Breast epithelium (tissue), 4 donors: ENCODE measurements around the gene SNX25. TPM values are rescaled to one million over a fixed set of nuclear protein-coding genes. Genes with fewer than 3 reads are reported as not detected.

Source experiments
- DNase-seq, 2 donors: peaks; one replicate each; pipeline ENCODE4 v3.0.0-alpha.2; 2019; ENCODE audit warnings: low spot score in 2 of 2
- H3K27ac ChIP-seq, 2 donors: fragments of 200-600 bp; sonication (generic) in 1 of 2; one replicate each; pipeline ENCODE4 v1.5.1; 2016 to 2019; ENCODE audit warnings: mild to moderate bottlenecking in 1 of 2
- H3K27me3 ChIP-seq, 2 donors: fragments of 200-600 bp; sonication (generic) in 1 of 2; one replicate each; pipeline versions ENCODE4 v1.5.1 to v1.6.0; 2017 to 2019; ENCODE audit warnings: control low read depth in 1 of 2, mild to moderate bottlenecking in 1 of 2
- H3K36me3 ChIP-seq: fragments of 200-600 bp; one replicate; pipeline ENCODE4 v1.5.1; 2019
- H3K4me1 ChIP-seq, 2 donors: fragments of 200-600 bp; sonication (generic); one replicate each; pipeline ENCODE4 v1.5.1; 2016 to 2019; ENCODE audit warnings: control low read depth in 1 of 2
- H3K4me3 ChIP-seq, 3 donors: fragments of 200-600 bp; sonication (generic); 1 replicate in 2 of 3; 2 replicates in 1 of 3; pipeline ENCODE4 v1.5.1; 2016 to 2019; ENCODE audit warnings: mild to moderate bottlenecking in 3 of 3, moderate library complexity in 2 of 3
- H3K9me3 ChIP-seq, 2 donors: fragments of 200-600 bp; sonication (generic) in 1 of 2; one replicate each; pipeline ENCODE4 v1.5.1; 2016 to 2019; ENCODE audit warnings: control low read depth in 1 of 2
- POLR2A ChIP-seq: fragments of 450-650 bp; IDR thresholded peaks from one replicate; pipeline ENCODE4 v1.6.1; 2016; ENCODE audit warnings: antibody characterized with exemption, mild to moderate bottlenecking, moderate library complexity
- POLR2AphosphoS5 ChIP-seq, 3 donors: sonication (generic); formaldehyde crosslinking; IDR thresholded peaks; one replicate each; pipeline ENCODE4 v1.6.1; 2017; ENCODE audit warnings: antibody characterized with exemption in 3 of 3
- intact Hi-C: fragments of 100-400 bp; cut with DNase I; formaldehyde crosslinking; loops from one replicate; pipeline ENCODE4 v1.15.1; 2023; ENCODE audit warnings: low total_unique reads
- total RNA-seq, 3 donors: library from RNA; depleted of rRNA; stranded (reverse); fragments of >200 nt; gene quantifications; one replicate each; pipeline ENCODE4 v1.1.0, GENCODE V29; 2016
- TF ChIP-seq, protein P1 (sequence below), 3 donors: fragments of 450-650 bp; IDR thresholded peaks; one replicate each; pipeline ENCODE4 v1.5.1; 2016 to 2017; ENCODE audit warnings: antibody characterized with exemption in 3 of 3, mild to moderate bottlenecking in 3 of 3, moderate library complexity in 3 of 3

The SNX25 gene
- total RNA-seq, 3 donors from 2014 or later: 16.8 to 30.1 (median 29.8) TPM

DNA sequence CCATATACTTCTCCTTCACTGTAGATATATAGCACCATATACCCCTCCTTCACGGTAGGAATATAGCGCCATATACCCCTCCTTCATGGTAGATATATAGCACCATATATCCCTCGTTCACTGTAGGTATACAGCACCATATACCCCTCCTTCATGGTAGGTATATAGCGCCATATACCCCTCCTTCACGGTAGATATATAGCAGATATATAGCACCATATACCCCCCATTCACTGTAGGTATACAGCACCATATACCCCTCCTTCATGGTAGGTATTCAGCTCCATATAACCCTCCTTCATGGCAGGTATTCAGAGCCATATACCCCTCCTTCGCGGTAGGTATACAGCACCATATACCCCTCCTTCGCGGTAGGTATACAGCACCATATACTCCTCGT is 12.5 kb downstream of the SNX25 start:
- Histone ChIP-seq H3K9me3 (no peaks in the 10 kb centered on the region), H3K4me3 (no peak overlapping the region), H3K36me3 (no peaks in the 10 kb centered on the region), H3K27ac (no peak overlapping the region), H3K27me3 (no peaks in the 10 kb centered on the region), H3K4me1 (peaks cover 0 to 4% of the 10 kb centered on the region in 2 donors)
- DNase-seq: no peak
- TF ChIP-seq POLR2A: no peak
- no peak for TF ChIP-seq POLR2AphosphoS5 (IDR thresholded peaks at IDR 0.05)
- TF ChIP-seq, protein P1, sequence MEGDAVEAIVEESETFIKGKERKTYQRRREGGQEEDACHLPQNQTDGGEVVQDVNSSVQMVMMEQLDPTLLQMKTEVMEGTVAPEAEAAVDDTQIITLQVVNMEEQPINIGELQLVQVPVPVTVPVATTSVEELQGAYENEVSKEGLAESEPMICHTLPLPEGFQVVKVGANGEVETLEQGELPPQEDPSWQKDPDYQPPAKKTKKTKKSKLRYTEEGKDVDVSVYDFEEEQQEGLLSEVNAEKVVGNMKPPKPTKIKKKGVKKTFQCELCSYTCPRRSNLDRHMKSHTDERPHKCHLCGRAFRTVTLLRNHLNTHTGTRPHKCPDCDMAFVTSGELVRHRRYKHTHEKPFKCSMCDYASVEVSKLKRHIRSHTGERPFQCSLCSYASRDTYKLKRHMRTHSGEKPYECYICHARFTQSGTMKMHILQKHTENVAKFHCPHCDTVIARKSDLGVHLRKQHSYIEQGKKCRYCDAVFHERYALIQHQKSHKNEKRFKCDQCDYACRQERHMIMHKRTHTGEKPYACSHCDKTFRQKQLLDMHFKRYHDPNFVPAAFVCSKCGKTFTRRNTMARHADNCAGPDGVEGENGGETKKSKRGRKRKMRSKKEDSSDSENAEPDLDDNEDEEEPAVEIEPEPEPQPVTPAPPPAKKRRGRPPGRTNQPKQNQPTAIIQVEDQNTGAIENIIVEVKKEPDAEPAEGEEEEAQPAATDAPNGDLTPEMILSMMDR (IDR thresholded peaks at IDR 0.05): no peak
- intact Hi-C loops: no loop called here

DNA sequence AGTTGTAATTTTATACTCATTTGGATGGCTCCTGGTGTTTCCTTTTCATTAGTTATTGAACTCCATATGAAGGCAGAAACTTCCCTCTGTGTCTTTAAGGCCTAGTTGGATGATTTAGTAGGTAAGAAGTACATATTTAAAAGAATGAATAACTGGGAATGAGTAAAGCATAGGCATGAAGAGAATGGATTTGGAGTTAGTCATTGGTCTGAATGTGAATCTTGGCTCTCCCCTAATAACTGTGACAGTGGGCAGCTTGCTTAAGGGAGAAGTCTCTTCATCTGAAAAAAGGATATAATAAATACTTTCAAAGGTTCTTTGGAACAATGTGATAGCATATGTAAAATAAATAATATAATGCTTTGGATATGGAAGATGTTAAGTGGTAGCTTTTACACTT is 13.2 kb downstream of the SNX25 start:
- TF ChIP-seq, protein P1 (IDR thresholded peaks at IDR 0.05): no peak
- no peak for TF ChIP-seq POLR2AphosphoS5 (IDR thresholded peaks at IDR 0.05)
- no peak for TF ChIP-seq POLR2A

DNA sequence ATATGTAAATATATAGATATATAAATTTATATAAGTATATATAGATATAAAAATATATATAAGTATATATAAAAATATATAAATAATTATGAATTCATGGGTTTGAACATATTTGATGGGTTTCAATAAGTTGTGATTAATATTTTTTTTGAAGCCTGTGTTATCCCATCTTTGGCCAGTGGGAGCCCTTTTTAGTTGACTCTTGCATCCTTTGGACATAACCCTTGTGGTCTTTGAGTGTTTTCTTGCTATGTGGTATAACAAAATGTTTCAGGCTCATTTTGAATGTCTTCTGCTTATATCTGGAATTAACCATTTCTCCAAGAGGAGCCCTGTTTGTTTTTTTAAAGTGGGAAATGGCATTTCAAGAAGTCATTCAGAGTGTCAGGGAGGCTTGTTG is 15.2 kb downstream of the SNX25 start:
- Histone ChIP-seq H3K27me3 (no peaks in the 10 kb centered on the region), H3K4me3 (no peak overlapping the region), H3K4me1 (peaks cover 0 to 3% of the 10 kb centered on the region in 2 donors), H3K9me3 (no peaks in the 10 kb centered on the region), H3K27ac (no peak overlapping the region), H3K36me3 (no peaks in the 10 kb centered on the region)
- no peak for TF ChIP-seq POLR2AphosphoS5 (IDR thresholded peaks at IDR 0.05)
- TF ChIP-seq, protein P1 (IDR thresholded peaks at IDR 0.05): peak in 1 of 3 donors; percentile 18
- no peak for TF ChIP-seq POLR2A
- DNase-seq: no peak
- intact Hi-C loops: no loop called here

More for the DNA sequence above, 13.2 kb downstream of the SNX25 start:
- H3K4me1 ChIP-seq: peaks cover 0 to 4% of the 10 kb centered on the region in 2 donors
- no peaks in the 10 kb centered on the region for H3K27me3 ChIP-seq
- DNase-seq: no peak
- H3K27ac ChIP-seq: no peak overlapping the region
- no peaks in the 10 kb centered on the region for H3K9me3 ChIP-seq
- intact Hi-C loops: no loop called here
- H3K36me3 ChIP-seq: no peaks in the 10 kb centered on the region
- H3K4me3 ChIP-seq: no peak overlapping the region

DNA sequence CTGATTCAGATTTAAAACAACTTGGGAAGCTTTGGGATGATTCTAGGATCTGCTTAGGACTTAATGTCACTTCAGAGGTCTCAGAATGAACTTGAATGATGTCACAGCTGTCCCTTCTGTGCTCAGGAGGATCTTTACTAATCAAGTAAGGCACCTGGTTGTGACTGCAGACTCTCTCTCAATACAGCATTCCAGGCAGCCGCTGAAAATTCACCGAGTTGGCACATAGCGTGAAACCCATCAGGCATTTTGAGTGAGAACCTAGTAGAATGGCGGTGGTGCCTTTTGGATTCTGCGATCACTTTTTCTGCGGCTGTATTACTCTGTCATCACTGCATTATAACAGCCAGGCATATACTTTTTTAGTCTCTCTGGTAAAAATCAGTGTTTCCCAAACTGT is 16.5 kb downstream of the SNX25 start:
- Histone ChIP-seq H3K4me3 (no peak overlapping the region), H3K27ac (no peak overlapping the region), H3K9me3 (no peaks in the 10 kb centered on the region), H3K36me3 (no peaks in the 10 kb centered on the region), H3K27me3 (no peaks in the 10 kb centered on the region), H3K4me1 (no peaks in the 10 kb centered on the region)
- intact Hi-C loops: no loop called here
- no peak for TF ChIP-seq POLR2AphosphoS5 (IDR thresholded peaks at IDR 0.05)
- TF ChIP-seq POLR2A: no peak
- TF ChIP-seq, protein P1 (IDR thresholded peaks at IDR 0.05): no peak
- no peak for DNase-seq

DNA sequence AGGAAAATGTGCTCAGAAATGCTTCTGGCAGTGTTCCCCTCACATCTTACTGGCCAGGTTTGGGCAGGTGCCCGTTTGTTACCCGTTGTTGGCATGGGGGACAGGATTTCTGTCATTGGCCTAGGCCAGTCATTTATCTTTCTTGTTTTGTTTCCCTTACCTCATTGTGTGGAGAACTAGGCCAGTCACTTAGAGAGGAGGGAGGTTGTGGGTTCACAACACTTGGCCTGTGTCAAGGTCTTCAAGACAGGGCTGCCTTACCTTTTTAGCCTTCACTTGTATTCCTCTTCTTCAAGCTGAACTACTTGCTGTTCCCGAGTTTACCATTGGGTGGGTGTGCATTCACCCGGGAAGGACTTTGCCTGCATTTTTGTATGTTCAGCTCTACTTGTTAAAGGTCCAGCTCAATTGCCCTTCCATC is 17.7 kb downstream of the SNX25 start:
- H3K9me3 ChIP-seq: no peaks in the 10 kb centered on the region
- no peaks in the 10 kb centered on the region for H3K27me3 ChIP-seq
- no peak overlapping the region for H3K4me3 ChIP-seq
- H3K36me3 ChIP-seq: no peaks in the 10 kb centered on the region
- no peak for TF ChIP-seq POLR2A
- TF ChIP-seq, protein P1 (IDR thresholded peaks at IDR 0.05): peak in 1 of 3 donors; percentile 10
- no peaks in the 10 kb centered on the region for H3K4me1 ChIP-seq
- DNase-seq: no peak
- intact Hi-C loops: no loop called here
- H3K27ac ChIP-seq: peak overlapping the region in 1 of 2 donors; percentile 14
